Measurements from ENCODE around the gene UBXN6.

Gene UBXN6

DNA sequence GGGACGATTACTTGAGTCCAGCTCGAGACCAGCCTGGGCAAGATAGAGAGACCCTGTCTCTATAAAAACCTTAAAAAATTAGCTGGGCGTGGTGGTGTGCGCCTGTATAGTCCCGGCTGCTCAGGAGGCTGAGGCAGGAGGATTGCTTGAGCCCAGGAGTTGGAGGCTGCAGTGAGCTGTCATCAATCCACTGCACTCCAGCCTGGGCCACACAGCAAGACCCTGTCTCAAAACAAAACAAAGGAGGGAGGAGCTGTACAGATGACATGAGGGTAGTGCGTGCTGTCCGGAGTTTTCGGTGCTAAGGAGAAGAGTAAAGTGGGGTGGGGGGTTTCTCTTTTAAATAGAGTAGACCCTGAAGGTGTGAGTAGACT is 37.1 kb upstream of the UBXN6 start:
- H4K20me1 ChIP-seq, result peaks cover 16% of the 10 kb centered on the region; the same call in 1 of the 2 replicates
- TF ChIP-seq Cebpa-rat (IDR thresholded peaks at IDR 0.05), result no peak
- H3K27me3 ChIP-seq, result no peaks in the 10 kb centered on the region
- H3K9ac ChIP-seq, result no peak overlapping the region
- H3K36me3 ChIP-seq, result peaks cover 92% of the 10 kb centered on the region
- no peaks in the 10 kb centered on the region for H3K9me3 ChIP-seq
- H3K4me2 ChIP-seq, result no peak overlapping the region
- H3K27ac ChIP-seq, result no peak overlapping the region
- no peak overlapping the region for H3K4me3 ChIP-seq
- no peaks in the 10 kb centered on the region for H3K4me1 ChIP-seq

DNA sequence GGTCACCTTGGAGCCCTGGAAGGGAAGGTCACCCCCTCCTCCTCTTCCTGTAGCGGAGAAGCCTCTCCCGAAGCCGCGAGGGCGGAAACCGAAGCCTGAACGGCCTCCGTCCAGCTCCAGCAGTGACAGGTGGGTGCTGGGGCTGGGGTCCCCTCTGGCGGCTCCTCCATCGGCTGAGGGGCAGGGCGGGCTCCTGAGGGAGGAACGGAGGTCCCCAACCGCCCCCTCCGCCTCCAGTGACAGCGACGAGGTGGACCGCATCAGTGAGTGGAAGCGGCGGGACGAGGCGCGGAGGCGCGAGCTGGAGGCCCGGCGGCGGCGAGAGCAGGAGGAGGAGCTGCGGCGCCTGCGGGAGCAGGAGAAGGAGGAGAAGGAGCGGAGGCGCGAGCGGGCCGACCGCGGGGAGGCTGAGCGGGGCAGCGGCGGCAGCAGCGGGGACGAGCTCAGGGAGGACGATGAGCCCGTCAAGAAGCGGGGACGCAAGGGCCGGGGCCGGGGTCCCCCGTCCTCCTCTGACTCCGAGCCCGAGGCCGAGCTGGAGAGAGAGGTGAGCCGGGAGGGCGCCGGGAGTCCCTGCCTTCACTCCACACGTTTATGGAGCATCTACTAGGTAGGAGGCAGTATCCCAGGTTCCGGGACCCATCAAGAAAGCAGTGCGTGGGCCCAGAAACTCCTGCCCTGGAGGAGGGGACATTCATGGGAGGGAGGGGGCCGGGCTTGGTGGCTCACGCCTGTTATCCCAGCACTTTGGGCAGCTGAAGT is 36.5 kb upstream of the UBXN6 start:
- Histone ChIP-seq H3K36me3 (peaks cover 97% of the 10 kb centered on the region), H4K20me1 (peaks cover 16% of the 10 kb centered on the region; the same call in 1 of the 2 replicates), H3K4me2 (no peak overlapping the region)

DNA sequence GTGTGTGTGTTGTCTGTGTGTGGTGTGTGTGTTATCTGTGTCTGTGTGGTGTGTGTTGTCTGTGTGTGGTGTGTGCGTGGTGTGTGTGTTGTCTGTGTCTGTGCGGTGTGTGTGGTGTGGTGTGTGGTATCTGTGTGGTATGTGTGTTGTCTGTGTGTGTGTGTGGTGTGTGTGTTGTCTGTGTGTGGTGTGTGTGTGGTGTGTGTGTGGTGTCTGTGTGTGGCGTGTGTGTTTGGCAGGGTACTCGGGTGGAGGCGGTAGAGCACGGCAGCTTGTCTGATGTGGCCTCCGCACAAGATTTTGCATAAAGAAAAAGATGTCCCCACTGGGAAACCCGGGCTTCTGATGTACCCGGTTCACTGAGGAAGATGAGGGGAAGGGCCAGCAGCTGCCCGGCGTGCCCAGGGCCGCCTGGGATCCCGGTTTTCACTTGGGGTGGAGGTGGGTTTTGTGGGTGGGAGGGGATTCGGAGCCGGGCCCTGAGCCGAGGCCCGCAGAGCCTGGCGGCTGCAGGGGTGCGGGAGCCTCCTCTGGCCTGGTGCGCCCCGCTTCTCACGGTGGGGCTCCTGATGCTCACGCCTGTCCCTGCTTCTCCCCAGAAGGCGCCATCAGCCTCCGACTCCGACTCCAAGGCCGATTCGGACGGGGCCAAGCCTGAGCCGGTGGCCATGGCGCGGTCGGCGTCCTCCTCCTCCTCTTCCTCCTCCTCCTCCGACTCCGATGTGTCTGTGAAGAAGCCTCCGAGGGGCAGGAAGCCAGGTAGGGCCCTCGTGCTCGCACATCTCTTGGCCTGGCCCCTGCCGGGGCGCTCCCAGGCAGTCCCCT is 35.7 kb upstream of the UBXN6 start:
- no peak for TF ChIP-seq Cebpa-rat (IDR thresholded peaks at IDR 0.05)
- Histone ChIP-seq H3K27me3 (no peaks in the 10 kb centered on the region), H4K20me1 (peaks cover 16% of the 10 kb centered on the region; the same call in 1 of the 2 replicates), H3K4me2 (no peak overlapping the region), H3K4me3 (no peak overlapping the region), H3K27ac (no peak overlapping the region), H3K9ac (no peak overlapping the region), H3K9me3 (no peaks in the 10 kb centered on the region), H3K36me3 (peaks cover 97% of the 10 kb centered on the region), H3K4me1 (no peaks in the 10 kb centered on the region)

More for the DNA sequence above, 36.5 kb upstream of the UBXN6 start:
- Histone ChIP-seq H3K27ac (no peak overlapping the region), H3K9me3 (no peaks in the 10 kb centered on the region), H3K4me1 (no peaks in the 10 kb centered on the region), H3K4me3 (no peak overlapping the region), H3K9ac (no peak overlapping the region), H3K27me3 (no peaks in the 10 kb centered on the region)
- TF ChIP-seq Cebpa-rat (IDR thresholded peaks at IDR 0.05), result no peak

DNA sequence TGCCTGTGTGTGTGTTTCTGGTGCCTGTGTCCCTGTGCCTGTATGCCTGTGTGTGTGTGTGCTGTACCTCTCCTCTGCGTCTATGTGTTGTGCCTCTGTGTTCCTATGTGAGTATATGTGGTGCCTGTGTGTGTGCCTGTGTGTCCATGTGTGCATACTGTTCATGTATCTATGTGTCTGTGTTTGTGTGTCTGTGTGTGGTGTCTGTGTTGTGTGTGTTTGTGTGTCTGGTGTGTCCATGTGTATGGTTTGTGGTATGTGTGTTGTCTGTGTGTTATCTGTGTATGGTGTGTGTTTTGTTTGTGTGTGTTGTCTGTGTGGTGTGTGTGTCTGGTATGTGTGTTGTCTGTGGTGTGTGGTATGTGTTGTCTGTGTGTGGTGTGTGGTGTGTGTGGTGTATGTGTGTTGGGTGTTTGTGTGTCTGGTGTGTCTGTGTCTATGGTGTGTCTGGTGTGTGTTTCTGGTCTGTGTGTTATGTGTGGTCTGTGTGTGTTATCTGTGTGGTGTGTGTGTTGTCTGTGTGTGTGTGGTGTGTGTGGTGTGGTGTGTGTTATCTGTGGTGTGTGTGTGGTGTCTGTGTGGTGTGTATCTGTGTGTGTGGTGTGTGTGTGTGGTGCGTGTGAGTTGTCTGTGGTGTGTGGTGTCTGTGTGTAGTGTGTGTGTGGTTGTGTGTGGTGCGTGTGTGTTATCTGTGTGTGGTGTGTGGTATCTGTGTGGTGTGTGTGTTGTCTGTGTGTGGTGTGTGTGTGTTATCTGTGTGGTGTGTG is 34.9 kb upstream of the UBXN6 start:
- no peaks in the 10 kb centered on the region for H3K9me3 ChIP-seq
- H3K27me3 ChIP-seq, result no peaks in the 10 kb centered on the region
- no peak overlapping the region for H3K4me2 ChIP-seq
- TF ChIP-seq Cebpa-rat (IDR thresholded peaks at IDR 0.05), result no peak
- peaks cover 97% of the 10 kb centered on the region for H3K36me3 ChIP-seq
- H3K4me3 ChIP-seq, result no peak overlapping the region
- no peak overlapping the region for H3K9ac ChIP-seq
- H3K4me1 ChIP-seq, result no peaks in the 10 kb centered on the region
- peaks cover 18% of the 10 kb centered on the region; the same call in 1 of the 2 replicates for H4K20me1 ChIP-seq
- H3K27ac ChIP-seq, result no peak overlapping the region

DNA sequence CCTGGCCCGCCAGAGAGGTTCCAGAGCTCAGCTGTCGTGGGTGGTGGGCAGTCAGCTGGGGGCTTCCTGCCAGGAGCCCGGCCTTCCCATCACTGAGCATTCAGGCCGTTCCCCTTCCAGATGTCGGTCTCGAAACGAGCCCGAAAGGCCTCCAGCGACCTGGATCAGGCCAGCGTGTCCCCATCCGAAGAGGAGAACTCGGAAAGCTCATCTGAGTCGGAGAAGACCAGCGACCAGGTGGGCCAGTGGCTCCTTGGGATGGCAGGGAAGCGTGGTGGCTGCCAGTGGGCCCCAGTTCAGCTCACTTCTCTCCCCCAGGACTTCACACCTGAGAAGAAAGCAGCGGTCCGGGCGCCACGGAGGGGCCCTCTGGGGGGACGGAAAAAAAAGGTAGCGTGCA is 33.9 kb upstream of the UBXN6 start:
- Histone ChIP-seq H3K4me2 (no peak overlapping the region), H3K4me1 (no peaks in the 10 kb centered on the region), H3K36me3 (peaks cover 97% of the 10 kb centered on the region), H3K4me3 (no peak overlapping the region), H3K27me3 (no peaks in the 10 kb centered on the region), H3K9ac (no peak overlapping the region), H4K20me1 (peaks cover 23% of the 10 kb centered on the region; the same call in 1 of the 2 replicates), H3K9me3 (no peaks in the 10 kb centered on the region), H3K27ac (no peak overlapping the region)
- TF ChIP-seq Cebpa-rat (IDR thresholded peaks at IDR 0.05), result no peak

DNA sequence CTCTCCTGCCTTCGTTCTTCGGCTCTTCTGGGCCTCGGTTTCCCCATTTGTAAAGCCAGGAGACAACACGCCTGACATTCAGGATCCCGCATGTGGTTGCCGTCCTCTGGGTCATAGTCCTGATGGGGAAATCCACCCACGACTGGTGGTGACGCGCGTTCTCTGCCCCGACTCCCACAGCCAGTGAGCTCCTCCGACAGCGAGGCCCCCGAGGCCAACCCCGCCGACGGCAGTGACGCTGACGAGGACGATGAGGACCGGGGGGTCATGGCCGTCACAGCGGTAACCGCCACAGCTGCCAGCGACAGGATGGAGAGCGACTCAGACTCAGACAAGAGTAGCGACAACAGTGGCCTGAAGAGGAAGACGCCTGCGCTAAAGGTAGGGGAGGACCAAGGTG is 30.9 kb upstream of the UBXN6 start:
- no peaks in the 10 kb centered on the region for H3K9me3 ChIP-seq
- no peak for TF ChIP-seq Cebpa-rat (IDR thresholded peaks at IDR 0.05)
- H3K36me3 ChIP-seq, result peaks cover 87% of the 10 kb centered on the region
- no peak overlapping the region for H3K4me3 ChIP-seq
- no peak overlapping the region for H3K4me2 ChIP-seq
- H3K9ac ChIP-seq, result no peak overlapping the region
- H3K27ac ChIP-seq, result no peak overlapping the region
- peaks cover 9% of the 10 kb centered on the region; the same call in 1 of the 2 replicates for H4K20me1 ChIP-seq
- H3K27me3 ChIP-seq, result no peaks in the 10 kb centered on the region
- H3K4me1 ChIP-seq, result no peaks in the 10 kb centered on the region

DNA sequence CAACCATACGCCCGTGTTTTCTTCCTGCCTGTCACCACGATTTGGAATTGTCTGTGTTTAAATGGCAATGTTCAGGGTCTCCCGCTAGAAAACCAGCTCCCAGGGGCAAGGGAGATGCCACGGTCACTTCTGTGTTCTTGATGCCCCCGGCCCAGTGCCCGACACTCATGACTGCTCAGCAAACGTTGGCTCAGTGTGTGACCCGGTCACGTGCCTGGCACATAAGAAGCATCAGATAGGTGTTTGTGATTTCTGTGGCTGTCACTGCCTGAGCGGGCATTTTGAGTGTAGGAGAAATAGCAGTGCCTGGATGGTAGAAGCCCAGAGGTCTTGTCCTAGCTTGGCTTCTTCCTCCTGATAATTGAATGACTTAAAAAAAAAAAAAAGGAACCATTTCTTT is 30.0 kb upstream of the UBXN6 start:
- Histone ChIP-seq H3K36me3 (peaks cover 87% of the 10 kb centered on the region), H4K20me1 (peaks cover 17% of the 10 kb centered on the region), H3K27ac (no peak overlapping the region), H3K27me3 (no peaks in the 10 kb centered on the region), H3K4me2 (no peak overlapping the region), H3K9ac (no peak overlapping the region), H3K4me1 (no peaks in the 10 kb centered on the region), H3K9me3 (no peaks in the 10 kb centered on the region), H3K4me3 (no peak overlapping the region)
- no peak for TF ChIP-seq Cebpa-rat (IDR thresholded peaks at IDR 0.05)

DNA sequence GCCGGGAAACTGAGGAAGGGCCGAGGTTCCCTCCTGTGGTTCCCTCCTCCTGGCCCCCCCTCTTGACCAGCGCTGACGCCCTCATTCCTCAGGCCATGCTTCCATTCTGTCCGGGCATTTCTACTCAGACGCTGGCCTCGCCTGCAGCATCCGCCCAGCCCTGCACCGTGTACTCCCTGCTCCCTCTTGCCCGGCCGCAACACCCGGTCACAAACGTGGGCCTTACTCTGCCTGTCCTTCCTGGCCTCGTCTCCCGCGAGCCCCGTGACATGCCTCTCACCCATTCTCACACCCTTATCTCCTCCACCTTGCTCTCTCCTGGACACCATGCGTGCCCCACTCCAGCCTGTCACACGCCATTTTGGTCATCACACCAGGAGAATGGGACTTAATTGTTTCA is 25.8 kb upstream of the UBXN6 start:
- no peak overlapping the region for H3K9ac ChIP-seq
- H3K4me2 ChIP-seq, result no peak overlapping the region
- no peak overlapping the region for H3K4me3 ChIP-seq
- no peak overlapping the region for H3K27ac ChIP-seq
- H3K36me3 ChIP-seq, result peaks cover 88% of the 10 kb centered on the region
- peaks cover 35% of the 10 kb centered on the region for H4K20me1 ChIP-seq
- H3K9me3 ChIP-seq, result no peaks in the 10 kb centered on the region
- H3K27me3 ChIP-seq, result no peaks in the 10 kb centered on the region
- H3K4me1 ChIP-seq, result no peaks in the 10 kb centered on the region
- no peak for TF ChIP-seq Cebpa-rat (IDR thresholded peaks at IDR 0.05)

DNA sequence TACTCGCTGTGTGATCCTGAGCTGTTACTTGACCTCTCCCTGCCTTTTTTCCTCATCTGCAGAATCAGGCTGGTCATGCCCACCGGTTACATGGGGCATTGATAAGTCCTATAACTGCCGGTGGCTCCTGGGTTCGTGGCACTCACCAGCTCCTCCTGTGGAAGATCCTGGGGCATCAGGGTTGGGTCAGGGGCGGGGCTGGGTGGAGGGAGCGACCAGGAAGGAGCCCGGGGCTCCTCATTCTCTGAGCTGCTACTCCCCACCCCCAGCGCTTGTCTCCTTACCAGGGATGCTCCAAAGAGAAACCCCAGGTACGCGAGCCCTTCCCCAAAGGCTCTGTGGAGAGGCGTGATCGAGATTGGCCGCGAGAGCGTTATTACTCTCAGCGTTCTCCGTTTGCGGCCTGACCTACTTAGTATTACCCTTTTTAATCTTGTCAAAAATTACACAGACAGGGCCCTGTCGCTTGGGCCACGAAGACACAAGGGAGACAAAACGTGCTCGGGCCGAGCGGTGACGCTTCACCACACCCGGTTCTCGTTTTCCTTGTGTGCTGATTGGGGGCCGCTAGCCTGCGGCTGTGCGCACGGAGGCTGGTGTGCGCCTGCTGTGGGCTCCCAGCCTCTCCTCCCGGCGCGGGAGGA is 25.2 kb upstream of the UBXN6 start:
- H3K4me1 ChIP-seq, result no peaks in the 10 kb centered on the region
- no peaks in the 10 kb centered on the region for H3K9me3 ChIP-seq
- H4K20me1 ChIP-seq, result peaks cover 35% of the 10 kb centered on the region
- H3K27ac ChIP-seq, result no peak overlapping the region
- no peak overlapping the region for H3K4me3 ChIP-seq
- peaks cover 88% of the 10 kb centered on the region for H3K36me3 ChIP-seq
- no peak for TF ChIP-seq Cebpa-rat (IDR thresholded peaks at IDR 0.05)
- no peak overlapping the region for H3K4me2 ChIP-seq
- H3K9ac ChIP-seq, result no peak overlapping the region
- H3K27me3 ChIP-seq, result no peaks in the 10 kb centered on the region
